Activated CD4-positive, alpha-beta T cell treated with anti-CD3 and anti-CD28 coated beads for 36 hours (primary cell): ENCODE data around the gene CCL17. TPM values are rescaled to one million over a fixed set of nuclear protein-coding genes. Genes with fewer than 3 reads are reported as not detected.
A peak's percentile ranks its signal among the peaks of the same experiment; 100 is the strongest.

Source experiments
- ATAC-seq: fragments of 200-7000 bp; cut with Tn5 transposase; one replicate; pipeline ENCODE4 v1.10.0; 2021; ENCODE audit warnings: mild to moderate bottlenecking, moderate library complexity
- CTCF ChIA-PET: fragments of 350-600 bp; sonication (Branson Sonifier 250); formaldehyde crosslinking; loops from one replicate; lab custom pipeline; 2021; ENCODE audit warnings: antibody characterized with exemption; lab: Charles Lee
- POLR2A ChIA-PET: fragments of 350-600 bp; sonication (Branson Sonifier 250); formaldehyde crosslinking; loops from one replicate; lab custom pipeline; 2021; ENCODE audit warnings: antibody characterized with exemption, inconsistent platforms; lab: Charles Lee
- DNase-seq: peaks from one replicate; pipeline ENCODE4 v3.0.0-alpha.2; 2020
- H3K27ac Mint-ChIP-seq: one replicate; pipeline ENCODE4 v1.8.0; 2021; ENCODE audit warnings: mixed read lengths
- H3K27me3 Mint-ChIP-seq: one replicate; pipeline ENCODE4 v1.8.0; 2021; ENCODE audit warnings: mixed read lengths
- H3K36me3 Mint-ChIP-seq: one replicate; pipeline ENCODE4 v1.8.0; 2021; ENCODE audit warnings: low read depth, mixed read lengths
- H3K4me1 Mint-ChIP-seq: one replicate; pipeline ENCODE4 v1.8.0; 2021; ENCODE audit warnings: mixed read lengths
- H3K4me3 Mint-ChIP-seq: one replicate; pipeline ENCODE4 v1.8.0; 2021; ENCODE audit warnings: mild to moderate bottlenecking, moderate library complexity, mixed read lengths
- H3K9me3 Mint-ChIP-seq: one replicate; pipeline ENCODE4 v1.8.0; 2021; ENCODE audit warnings: low read depth, mixed read lengths
- intact Hi-C, 2 experiments: fragments of 100-400 bp; cut with DNase I in 1 of 2; cut with micrococcal nuclease in 1 of 2; formaldehyde crosslinking; loops; one replicate each; pipeline versions ENCODE4 v1.14.2 to v1.15.1; 2022 to 2024; cut with DNase I, micrococcal nuclease
- total RNA-seq, 2 experiments: library from RNA; stranded (reverse); gene quantifications; one replicate each; pipeline ENCODE4 v1.2.3, GENCODE V29; 2021

Gene CCL17
- total RNA-seq, 2 experiments from 2014 or later = 1.2 to 1.4 TPM

- CTCF ChIA-PET = interaction anchor here (0.8 to 2.0 kb wide), 6 partner anchors 9 to 120 kb away, joined by 3 to 8 read pairs (median 4); partner anchors contain the start of gene POLR2C
- DNase-seq (no peak), ATAC-seq (no peak)
- peaks cover 12% of the 10 kb centered on the region for H3K4me1 Mint-ChIP-seq
- intact Hi-C loops = no loop called here
- POLR2A ChIA-PET = no interaction called here
- no peaks in the 10 kb centered on the region for H3K27me3 Mint-ChIP-seq
- H3K9me3 Mint-ChIP-seq = no peaks in the 10 kb centered on the region
- no peak overlapping the region for H3K4me3 Mint-ChIP-seq
- no peak overlapping the region for H3K27ac Mint-ChIP-seq
- peaks cover 4% of the 10 kb centered on the region for H3K36me3 Mint-ChIP-seq
These were observed 17.7 kb downstream of the CCL17 start for GRCh38 chr16:57422026-57422944.

GRCh38 chr16:57423152-57423551 is 18.6 kb downstream of the CCL17 start:
- Mint-ChIP-seq H3K4me3 (no peak overlapping the region), H3K9me3 (no peaks in the 10 kb centered on the region), H3K4me1 (peaks cover 8% of the 10 kb centered on the region), H3K27ac (no peak overlapping the region), H3K27me3 (no peaks in the 10 kb centered on the region), H3K36me3 (peaks cover 4% of the 10 kb centered on the region)
- ChIA-PET CTCF (interaction anchor here (1.4 to 2.1 kb wide), 3 partner anchors 9 to 97 kb away, joined by 3 to 8 read pairs (median 6); no protein-coding TSS in a partner anchor), POLR2A (no interaction called here)
- DNase-seq (no peak), ATAC-seq (no peak)
- intact Hi-C loops = no loop called here

- H3K36me3 Mint-ChIP-seq = peaks cover 17% of the 10 kb centered on the region
- no peak overlapping the region for H3K4me3 Mint-ChIP-seq
- intact Hi-C loops = no loop called here
- no peaks in the 10 kb centered on the region for H3K4me1 Mint-ChIP-seq
- DNase-seq = no peak
- POLR2A ChIA-PET = no interaction called here
- ATAC-seq = no peak
- no peak overlapping the region for H3K27ac Mint-ChIP-seq
- CTCF ChIA-PET = interaction anchor here (0.6 to 2.1 kb wide), 5 partner anchors 8 to 267 kb away, joined by 3 to 6 read pairs (median 3); no protein-coding TSS in a partner anchor
- no peaks in the 10 kb centered on the region for H3K9me3 Mint-ChIP-seq
- no peaks in the 10 kb centered on the region for H3K27me3 Mint-ChIP-seq
These were observed 20.0 kb downstream of the CCL17 start for GRCh38 chr16:57424583-57424982.

GRCh38 chr16:57426356-57426755 is 21.8 kb downstream of the CCL17 start:
- Mint-ChIP-seq H3K4me1 (no peaks in the 10 kb centered on the region), H3K9me3 (no peaks in the 10 kb centered on the region), H3K4me3 (no peak overlapping the region), H3K27ac (no peak overlapping the region), H3K27me3 (no peaks in the 10 kb centered on the region), H3K36me3 (peaks cover 31% of the 10 kb centered on the region)
- no peak for ATAC-seq
- ChIA-PET POLR2A (no interaction called here), CTCF (interaction anchor here (0.6 to 1.5 kb wide), 3 partner anchors 8 to 37 kb away, joined by 3 to 6 read pairs (median 3); no protein-coding TSS in a partner anchor)
- intact Hi-C loops = no loop called here
- DNase-seq = no peak

- intact Hi-C loops = no loop called here
- CTCF ChIA-PET = interaction anchor here (0.7 to 1.5 kb wide), 2 partner anchors 9 to 24 kb away, joined by 3 to 6 read pairs; no protein-coding TSS in a partner anchor
- no peak overlapping the region for H3K4me3 Mint-ChIP-seq
- DNase-seq (no peak), ATAC-seq (no peak)
- H3K9me3 Mint-ChIP-seq = no peaks in the 10 kb centered on the region
- peaks cover under 1% of the 10 kb centered on the region for H3K4me1 Mint-ChIP-seq
- peaks cover 35% of the 10 kb centered on the region for H3K36me3 Mint-ChIP-seq
- POLR2A ChIA-PET = no interaction called here
- no peaks in the 10 kb centered on the region for H3K27me3 Mint-ChIP-seq
- no peak overlapping the region for H3K27ac Mint-ChIP-seq
These were observed 22.7 kb downstream of the CCL17 start for GRCh38 chr16:57427307-57427706.

GRCh38 chr16:57427824-57428223 is 23.3 kb downstream of the CCL17 start:
- peaks cover 5% of the 10 kb centered on the region for H3K4me1 Mint-ChIP-seq
- CTCF ChIA-PET = no interaction called here
- H3K9me3 Mint-ChIP-seq = no peaks in the 10 kb centered on the region
- H3K27ac Mint-ChIP-seq = no peak overlapping the region
- ATAC-seq (no peak), DNase-seq (no peak)
- H3K4me3 Mint-ChIP-seq = no peak overlapping the region
- no peaks in the 10 kb centered on the region for H3K27me3 Mint-ChIP-seq
- intact Hi-C loops = no loop called here
- peaks cover 40% of the 10 kb centered on the region for H3K36me3 Mint-ChIP-seq
- POLR2A ChIA-PET = no interaction called here

- Mint-ChIP-seq H3K27ac (no peak overlapping the region), H3K36me3 (peaks cover 62% of the 10 kb centered on the region)
- POLR2A ChIA-PET = no interaction called here
These were observed 26.4 kb downstream of the CCL17 start for GRCh38 chr16:57430955-57431354.

GRCh38 chr16:57432505-57432904 is 27.9 kb downstream of the CCL17 start:
- Mint-ChIP-seq H3K4me3 (no peak overlapping the region), H3K4me1 (peaks cover 28% of the 10 kb centered on the region), H3K9me3 (no peaks in the 10 kb centered on the region), H3K36me3 (peaks cover 62% of the 10 kb centered on the region), H3K27me3 (no peaks in the 10 kb centered on the region), H3K27ac (peak overlapping the region; percentile 69)
- ChIA-PET POLR2A (no interaction called here), CTCF (interaction anchor here (0.7 to 2.7 kb wide), 9 partner anchors 8 to 196 kb away, joined by 3 to 14 read pairs (median 4); no protein-coding TSS in a partner anchor)
- ATAC-seq (no peak), DNase-seq (no peak)
- intact Hi-C loops = no loop called here

More at GRCh38 chr16:57430955-57431354, 26.4 kb downstream of the CCL17 start:
- Mint-ChIP-seq H3K4me3 (no peak overlapping the region), H3K27me3 (no peaks in the 10 kb centered on the region), H3K4me1 (peaks cover 28% of the 10 kb centered on the region), H3K9me3 (no peaks in the 10 kb centered on the region)
- ATAC-seq = no peak
- intact Hi-C loops = no loop called here
- no peak for DNase-seq
- CTCF ChIA-PET = interaction anchor here (0.8 to 1.7 kb wide), 3 partner anchors 11 to 130 kb away, joined by 3 to 10 read pairs (median 5); no protein-coding TSS in a partner anchor

- intact Hi-C loops = no loop called here
- POLR2A ChIA-PET = no interaction called here
- peak overlapping the region; percentile 49 for H3K27ac Mint-ChIP-seq
- peaks cover 64% of the 10 kb centered on the region for H3K36me3 Mint-ChIP-seq
- no peak for ATAC-seq
- CTCF ChIA-PET = interaction anchor here (0.7 to 2.7 kb wide), 8 partner anchors 9 to 197 kb away, joined by 3 to 14 read pairs (median 4); no protein-coding TSS in a partner anchor
- no peak overlapping the region for H3K4me3 Mint-ChIP-seq
- no peaks in the 10 kb centered on the region for H3K27me3 Mint-ChIP-seq
- no peaks in the 10 kb centered on the region for H3K9me3 Mint-ChIP-seq
- DNase-seq = no peak
- H3K4me1 Mint-ChIP-seq = peaks cover 28% of the 10 kb centered on the region
These were observed 28.4 kb downstream of the CCL17 start for GRCh38 chr16:57432989-57433388.

- Mint-ChIP-seq H3K36me3 (peaks cover 61% of the 10 kb centered on the region), H3K27ac (peak overlapping the region; percentile 49), H3K27me3 (no peaks in the 10 kb centered on the region), H3K9me3 (no peaks in the 10 kb centered on the region), H3K4me1 (peaks cover 28% of the 10 kb centered on the region), H3K4me3 (no peak overlapping the region)
- ChIA-PET POLR2A (no interaction called here), CTCF (interaction anchor here (1.2 to 2.7 kb wide), 4 partner anchors 13 to 134 kb away, joined by 3 to 14 read pairs (median 6); partner anchors contain the start of genes CIAPIN1 and COQ9)
- intact Hi-C loops = no loop called here
- peak; percentile 51 for ATAC-seq
- DNase-seq = no peak
These were observed 29.4 kb downstream of the CCL17 start for GRCh38 chr16:57434003-57434402.

- CTCF ChIA-PET = interaction anchor here (0.8 to 1.1 kb wide), 2 partner anchors 11 to 17 kb away, joined by 3 read pairs; no protein-coding TSS in a partner anchor
- H3K27ac Mint-ChIP-seq = no peak overlapping the region
These were observed 31.3 kb downstream of the CCL17 start for GRCh38 chr16:57435838-57436237.

More at GRCh38 chr16:57435838-57436237, 31.3 kb downstream of the CCL17 start:
- peaks cover 28% of the 10 kb centered on the region for H3K4me1 Mint-ChIP-seq
- ATAC-seq = no peak
- no peak for DNase-seq
- intact Hi-C loops = no loop called here
- peaks cover 66% of the 10 kb centered on the region for H3K36me3 Mint-ChIP-seq
- POLR2A ChIA-PET = interaction anchor here (0.7 kb wide), 1 partner anchor 314 kb away, joined by 6 read pairs; no protein-coding TSS in a partner anchor
- H3K4me3 Mint-ChIP-seq = no peak overlapping the region
- no peaks in the 10 kb centered on the region for H3K27me3 Mint-ChIP-seq
- peaks cover 10% of the 10 kb centered on the region for H3K9me3 Mint-ChIP-seq
